Measurements from ENCODE around the gene ICE1.
A peak's percentile ranks its signal among the peaks of the same experiment; 100 is the strongest.
"Not testable (repeated sequence)": the region's sequence is repeated elsewhere in the genome, so short reads cannot be mapped to it uniquely, and the experiment has no call there.

The ICE1 gene

GRCh38 chr5:5492934-5493271 is 70.4 kb downstream of the ICE1 start:
- H3K23ac ChIP-seq (ENCODE audit: low read length in 2 of 2); H3K9ac ChIP-seq (ENCODE audit: low read length); H3K18ac ChIP-seq (ENCODE audit: low read depth in 1 of 2, low read length in 2 of 2); H3K4ac ChIP-seq (ENCODE audit: low read depth in 1 of 2, low read length in 2 of 2); H3K9me3 ChIP-seq (ENCODE audit: control insufficient read depth, low read length); H3K14ac ChIP-seq (ENCODE audit: low read length in 2 of 2); H2BK120ac ChIP-seq (ENCODE audit: low read depth, low read length); H3K4me3 ChIP-seq (ENCODE audit: insufficient read depth in 1 of 2, low read depth in 1 of 2, low read length in 2 of 2); DNase-seq; H3K27me3 ChIP-seq (ENCODE audit: control insufficient read depth in 1 of 2, insufficient read depth in 1 of 2, low read length in 2 of 2); H4K91ac ChIP-seq (ENCODE audit: low read length); H3K79me1 ChIP-seq (replicated peaks; ENCODE audit: low read length, poor library complexity, severe bottlenecking); H2BK15ac ChIP-seq (ENCODE audit: low read depth, poor library complexity, severe bottlenecking); H2AFZ ChIP-seq (ENCODE audit: low read depth, low read length); H2AK5ac ChIP-seq (ENCODE audit: low read length, severe bottlenecking); H3K4me2 ChIP-seq (ENCODE audit: low read length, poor library complexity, severe bottlenecking); H2BK5ac ChIP-seq (ENCODE audit: low read depth, low read length, poor library complexity, severe bottlenecking); H3K27ac ChIP-seq (ENCODE audit: low read length, poor library complexity, severe bottlenecking); H2BK12ac ChIP-seq (ENCODE audit: low read length in 2 of 2); H4K8ac ChIP-seq (ENCODE audit: low read length): not testable (repeated sequence)
- 100% methylated on average over 1 of the region's 2 CpGs for WGBS
- H3K36me3 ChIP-seq (ENCODE audit: control insufficient read depth in 1 of 2, insufficient read depth in 2 of 2, low read depth in 1 of 2, low read length in 2 of 2), result peaks cover 8 to 25% of the 10 kb centered on the region in 2 experiments
- peaks cover 10% of the 10 kb centered on the region for H3K4me1 ChIP-seq (ENCODE audit: control insufficient read depth, insufficient read depth, low read depth, low read length)

DNA sequence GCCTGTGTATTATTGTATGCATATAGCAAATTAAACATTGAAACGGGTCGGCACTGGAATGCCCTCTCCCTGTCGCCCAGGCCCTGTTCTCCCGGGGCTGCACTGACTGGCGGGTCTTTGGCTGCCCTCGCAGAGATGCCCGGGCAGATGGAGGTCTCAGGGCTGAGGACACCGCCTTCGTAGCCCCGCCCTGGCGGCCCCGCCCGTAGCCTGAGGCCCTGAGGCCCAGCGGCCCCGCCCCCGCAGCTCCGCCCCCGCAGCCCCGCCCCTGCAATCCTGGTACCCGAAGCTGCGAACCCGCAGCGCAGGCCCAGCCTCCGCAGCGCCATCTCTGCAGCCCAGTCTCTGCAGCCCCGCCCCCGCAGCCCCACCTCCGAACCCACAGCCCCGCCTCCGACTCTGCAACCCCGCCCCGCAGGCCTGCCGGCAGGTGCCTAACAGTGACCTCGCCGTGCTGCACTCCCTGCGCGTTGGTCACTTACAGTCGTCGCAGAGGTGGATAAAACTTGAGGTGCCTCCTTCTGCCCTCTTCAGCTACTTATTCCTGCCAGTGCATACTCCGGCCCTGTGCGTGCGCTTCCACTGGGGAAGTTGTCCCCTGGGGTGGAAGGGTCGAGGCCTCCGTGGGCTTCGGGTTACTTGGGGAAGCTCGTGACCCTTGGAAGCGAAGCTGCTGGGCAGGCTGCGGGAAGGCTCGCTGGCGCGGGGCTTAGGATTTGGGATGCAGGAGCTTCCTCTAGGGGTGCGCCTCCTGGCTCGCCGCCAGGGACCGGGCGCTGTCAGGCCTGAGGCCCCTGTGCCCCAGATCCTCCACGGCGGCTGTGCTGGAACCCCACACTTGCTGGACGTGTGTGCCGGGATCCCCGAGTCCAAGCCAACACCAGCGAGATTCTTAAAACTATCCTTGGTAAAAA is 72.3 kb downstream of the ICE1 start:
- H4K91ac ChIP-seq (ENCODE audit: low read length), result no peak overlapping the region
- H3K14ac ChIP-seq (ENCODE audit: low read length in 2 of 2), result no peak overlapping the region
- no peak overlapping the region for H2BK12ac ChIP-seq (ENCODE audit: low read length in 2 of 2)
- H2BK120ac ChIP-seq (ENCODE audit: low read depth, low read length), result no peak overlapping the region
- H4K8ac ChIP-seq (ENCODE audit: low read length), result no peak overlapping the region
- peak overlapping the region; percentile 38 to 60 for H3K4me3 ChIP-seq (ENCODE audit: insufficient read depth in 1 of 2, low read depth in 1 of 2, low read length in 2 of 2)
- H3K27ac ChIP-seq (ENCODE audit: low read length, poor library complexity, severe bottlenecking), result no peak overlapping the region
- no peaks in the 10 kb centered on the region for H3K9me3 ChIP-seq (ENCODE audit: control insufficient read depth, low read length)
- peak overlapping the region; percentile 53 for H3K4me2 ChIP-seq (ENCODE audit: low read length, poor library complexity, severe bottlenecking)
- WGBS, result 28% methylated on average over 49 of the region's 62 CpGs
- H3K9ac ChIP-seq (ENCODE audit: low read length), result peak overlapping the region; percentile 34
- no peak overlapping the region for H3K23ac ChIP-seq (ENCODE audit: low read length in 2 of 2)
- H3K27me3 ChIP-seq (ENCODE audit: control insufficient read depth in 1 of 2, insufficient read depth in 1 of 2, low read length in 2 of 2), result peaks cover 8 to 10% of the 10 kb centered on the region in 2 experiments
- peak; percentile 22 for DNase-seq
- H3K4ac ChIP-seq (ENCODE audit: low read depth in 1 of 2, low read length in 2 of 2), result no peak overlapping the region
- H2AFZ ChIP-seq (ENCODE audit: low read depth, low read length), result no peak overlapping the region
- no peak overlapping the region for H2AK5ac ChIP-seq (ENCODE audit: low read length, severe bottlenecking)
- H3K79me1 ChIP-seq (replicated peaks; ENCODE audit: low read length, poor library complexity, severe bottlenecking), result no peaks in the 10 kb centered on the region
- H3K36me3 ChIP-seq (ENCODE audit: control insufficient read depth in 1 of 2, insufficient read depth in 2 of 2, low read depth in 1 of 2, low read length in 2 of 2), result peaks cover 5 to 13% of the 10 kb centered on the region in 2 experiments
- no peak overlapping the region for H2BK15ac ChIP-seq (ENCODE audit: low read depth, poor library complexity, severe bottlenecking)
- H3K4me1 ChIP-seq (ENCODE audit: control insufficient read depth, insufficient read depth, low read depth, low read length), result peaks cover 10% of the 10 kb centered on the region
- H3K18ac ChIP-seq (ENCODE audit: low read depth in 1 of 2, low read length in 2 of 2), result no peak overlapping the region
- no peak overlapping the region for H2BK5ac ChIP-seq (ENCODE audit: low read depth, low read length, poor library complexity, severe bottlenecking)

- no peak overlapping the region for H2BK120ac ChIP-seq (ENCODE audit: low read depth, low read length)
- H3K9me3 ChIP-seq (ENCODE audit: control insufficient read depth, low read length), result no peaks in the 10 kb centered on the region
- DNase-seq, result peak; percentile 37
- H4K8ac ChIP-seq (ENCODE audit: low read length), result no peak overlapping the region
- H2BK12ac ChIP-seq (ENCODE audit: low read length in 2 of 2), result no peak overlapping the region
- no peak overlapping the region for H2BK15ac ChIP-seq (ENCODE audit: low read depth, poor library complexity, severe bottlenecking)
- H3K14ac ChIP-seq (ENCODE audit: low read length in 2 of 2), result no peak overlapping the region
- H3K4me3 ChIP-seq (ENCODE audit: insufficient read depth in 1 of 2, low read depth in 1 of 2, low read length in 2 of 2), result no peak overlapping the region
- H3K4me2 ChIP-seq (ENCODE audit: low read length, poor library complexity, severe bottlenecking), result no peak overlapping the region
- H3K4me1 ChIP-seq (ENCODE audit: control insufficient read depth, insufficient read depth, low read depth, low read length), result peaks cover 8% of the 10 kb centered on the region
- no peak overlapping the region for H3K9ac ChIP-seq (ENCODE audit: low read length)
- 43% methylated on average over 13 of the region's 13 CpGs for WGBS
- H3K18ac ChIP-seq (ENCODE audit: low read depth in 1 of 2, low read length in 2 of 2), result no peak overlapping the region
- H3K79me1 ChIP-seq (replicated peaks; ENCODE audit: low read length, poor library complexity, severe bottlenecking), result no peaks in the 10 kb centered on the region
- no peak overlapping the region for H2BK5ac ChIP-seq (ENCODE audit: low read depth, low read length, poor library complexity, severe bottlenecking)
- no peak overlapping the region for H3K4ac ChIP-seq (ENCODE audit: low read depth in 1 of 2, low read length in 2 of 2)
- H2AFZ ChIP-seq (ENCODE audit: low read depth, low read length), result no peak overlapping the region
- H4K91ac ChIP-seq (ENCODE audit: low read length), result no peak overlapping the region
- H2AK5ac ChIP-seq (ENCODE audit: low read length, severe bottlenecking), result no peak overlapping the region
- H3K27ac ChIP-seq (ENCODE audit: low read length, poor library complexity, severe bottlenecking), result no peak overlapping the region
- peaks cover 8 to 10% of the 10 kb centered on the region in 2 experiments for H3K27me3 ChIP-seq (ENCODE audit: control insufficient read depth in 1 of 2, insufficient read depth in 1 of 2, low read length in 2 of 2)
- H3K23ac ChIP-seq (ENCODE audit: low read length in 2 of 2), result no peak overlapping the region
- H3K36me3 ChIP-seq (ENCODE audit: control insufficient read depth in 1 of 2, insufficient read depth in 2 of 2, low read depth in 1 of 2, low read length in 2 of 2), result no peaks in the 10 kb centered on the region
These were observed 74.8 kb downstream of the ICE1 start for GRCh38 chr5:5497152-5497788.

GRCh38 chr5:5499442-5499841 is 77.0 kb downstream of the ICE1 start:
- DNase-seq, result no peak
- H2BK15ac ChIP-seq (ENCODE audit: low read depth, poor library complexity, severe bottlenecking), result no peak overlapping the region
- no peak overlapping the region for H3K4me3 ChIP-seq (ENCODE audit: insufficient read depth in 1 of 2, low read depth in 1 of 2, low read length in 2 of 2)
- H3K9me3 ChIP-seq (ENCODE audit: control insufficient read depth, low read length), result peaks cover 1% of the 10 kb centered on the region
- no peak overlapping the region for H3K27ac ChIP-seq (ENCODE audit: low read length, poor library complexity, severe bottlenecking)
- no peak overlapping the region for H3K4ac ChIP-seq (ENCODE audit: low read depth in 1 of 2, low read length in 2 of 2)
- no peak overlapping the region for H4K8ac ChIP-seq (ENCODE audit: low read length)
- no peak overlapping the region for H3K18ac ChIP-seq (ENCODE audit: low read depth in 1 of 2, low read length in 2 of 2)
- no peak overlapping the region for H4K91ac ChIP-seq (ENCODE audit: low read length)
- H3K27me3 ChIP-seq (ENCODE audit: control insufficient read depth in 1 of 2, insufficient read depth in 1 of 2, low read length in 2 of 2), result peaks cover 8 to 10% of the 10 kb centered on the region in 2 experiments
- no peak overlapping the region for H3K23ac ChIP-seq (ENCODE audit: low read length in 2 of 2)
- no peak overlapping the region for H3K14ac ChIP-seq (ENCODE audit: low read length in 2 of 2)
- H3K36me3 ChIP-seq (ENCODE audit: control insufficient read depth in 1 of 2, insufficient read depth in 2 of 2, low read depth in 1 of 2, low read length in 2 of 2), result no peaks in the 10 kb centered on the region
- WGBS, result 84% methylated on average over 7 of the region's 7 CpGs
- H3K9ac ChIP-seq (ENCODE audit: low read length), result no peak overlapping the region
- no peaks in the 10 kb centered on the region for H3K79me1 ChIP-seq (replicated peaks; ENCODE audit: low read length, poor library complexity, severe bottlenecking)
- H3K4me2 ChIP-seq (ENCODE audit: low read length, poor library complexity, severe bottlenecking), result no peak overlapping the region
- no peak overlapping the region for H2AK5ac ChIP-seq (ENCODE audit: low read length, severe bottlenecking)
- peaks cover 7% of the 10 kb centered on the region for H3K4me1 ChIP-seq (ENCODE audit: control insufficient read depth, insufficient read depth, low read depth, low read length)
- no peak overlapping the region for H2AFZ ChIP-seq (ENCODE audit: low read depth, low read length)
- H2BK120ac ChIP-seq (ENCODE audit: low read depth, low read length), result no peak overlapping the region
- no peak overlapping the region for H2BK5ac ChIP-seq (ENCODE audit: low read depth, low read length, poor library complexity, severe bottlenecking)
- H2BK12ac ChIP-seq (ENCODE audit: low read length in 2 of 2), result no peak overlapping the region
